Measurements from ENCODE around the gene PTPRT. TPM values are rescaled to one million over a fixed set of nuclear protein-coding genes. Genes with fewer than 3 reads are reported as not detected.

PTPRT gene
- total RNA-seq, 1 experiment from 2014 or later = not detected

DNA sequence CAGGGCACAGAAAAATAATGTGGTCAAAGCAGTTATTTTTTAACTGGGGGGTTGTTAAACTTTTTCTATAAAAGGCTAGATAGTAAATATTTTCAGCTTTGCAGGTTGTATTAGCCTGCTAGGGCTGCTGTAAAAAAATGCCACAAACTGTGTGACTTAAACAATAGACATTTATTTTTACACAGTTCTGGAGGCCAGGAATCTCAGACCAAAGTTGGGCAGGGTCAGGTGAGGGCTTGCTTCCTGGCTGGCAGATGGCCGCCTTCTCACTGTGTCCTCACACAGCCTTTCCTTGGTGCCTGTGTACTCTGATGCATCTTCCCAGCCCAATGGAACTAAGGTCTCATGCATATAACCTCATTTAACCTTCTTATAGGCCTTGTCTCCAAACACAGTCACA is 294.7 kb downstream of the PTPRT start:
- Histone ChIP-seq H3K4me2 (ENCODE audit: low read length) (no peak overlapping the region), H3K4me3 (ENCODE audit: low read length) (no peak overlapping the region), H3K36me3 (ENCODE audit: low read depth, low read length) (no peaks in the 10 kb centered on the region), H3K27ac (ENCODE audit: low read length) (no peak overlapping the region), H3K27me3 (ENCODE audit: low read length) (no peaks in the 10 kb centered on the region), H3K9me3 (ENCODE audit: low read length) (peaks cover 33% of the 10 kb centered on the region), H4K20me1 (ENCODE audit: low read length) (no peaks in the 10 kb centered on the region), H3K9me2 (replicated peaks; ENCODE audit: low read length) (no peaks in the 10 kb centered on the region), H3K79me2 (ENCODE audit: low read length) (no peaks in the 10 kb centered on the region), H3K9ac (ENCODE audit: low read length) (no peak overlapping the region), H3F3A (ENCODE audit: low read length, unreplicated experiment) (no peaks in the 10 kb centered on the region), H2AFZ (ENCODE audit: low read length) (no peak overlapping the region), H3K4me1 (ENCODE audit: insufficient read depth, low read length) (no peaks in the 10 kb centered on the region)
- TF ChIP-seq, protein P1, sequence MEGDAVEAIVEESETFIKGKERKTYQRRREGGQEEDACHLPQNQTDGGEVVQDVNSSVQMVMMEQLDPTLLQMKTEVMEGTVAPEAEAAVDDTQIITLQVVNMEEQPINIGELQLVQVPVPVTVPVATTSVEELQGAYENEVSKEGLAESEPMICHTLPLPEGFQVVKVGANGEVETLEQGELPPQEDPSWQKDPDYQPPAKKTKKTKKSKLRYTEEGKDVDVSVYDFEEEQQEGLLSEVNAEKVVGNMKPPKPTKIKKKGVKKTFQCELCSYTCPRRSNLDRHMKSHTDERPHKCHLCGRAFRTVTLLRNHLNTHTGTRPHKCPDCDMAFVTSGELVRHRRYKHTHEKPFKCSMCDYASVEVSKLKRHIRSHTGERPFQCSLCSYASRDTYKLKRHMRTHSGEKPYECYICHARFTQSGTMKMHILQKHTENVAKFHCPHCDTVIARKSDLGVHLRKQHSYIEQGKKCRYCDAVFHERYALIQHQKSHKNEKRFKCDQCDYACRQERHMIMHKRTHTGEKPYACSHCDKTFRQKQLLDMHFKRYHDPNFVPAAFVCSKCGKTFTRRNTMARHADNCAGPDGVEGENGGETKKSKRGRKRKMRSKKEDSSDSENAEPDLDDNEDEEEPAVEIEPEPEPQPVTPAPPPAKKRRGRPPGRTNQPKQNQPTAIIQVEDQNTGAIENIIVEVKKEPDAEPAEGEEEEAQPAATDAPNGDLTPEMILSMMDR (conservative IDR thresholded peaks at IDR 0.05; ENCODE audit: low read depth, low read length) = no peak
- no peak for TF ChIP-seq EZH2 (IDR thresholded peaks at IDR 0.05; ENCODE audit: low read length, unreplicated experiment)
- TF ChIP-seq EZH2phosphoT487 (IDR thresholded peaks at IDR 0.05; ENCODE audit: borderline replicate concordance, low read length) = no peak
- ChIA-PET CTCF (no interaction called here), POLR2A (ENCODE audit: unreplicated experiment) (no interaction called here)
- intact Hi-C loops (cut with micrococcal nuclease) = no loop called here
- DNase-seq (no peak), ATAC-seq (no peak)
- BruUV-seq (replicated peaks) = no TSS peak

DNA sequence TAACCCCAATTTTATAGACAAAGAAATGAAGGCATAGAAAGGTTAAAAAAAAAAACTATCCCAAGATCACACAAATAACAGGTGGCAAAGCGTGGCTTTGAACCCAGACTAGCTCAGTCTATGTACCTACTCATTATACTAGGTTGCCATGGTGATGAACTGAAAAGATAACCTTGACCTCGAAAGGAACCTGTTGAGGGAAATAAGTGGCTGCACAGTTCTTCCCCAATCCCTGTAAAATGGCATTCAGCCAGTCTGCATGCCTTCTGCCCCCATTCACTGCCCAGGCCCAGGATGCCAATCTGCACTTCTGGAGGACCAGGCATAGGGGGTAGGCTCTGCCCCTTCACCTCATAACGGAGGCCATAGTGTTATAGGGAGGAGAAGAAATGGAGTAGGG is 295.2 kb downstream of the PTPRT start:
- H3K36me3 ChIP-seq (ENCODE audit: low read depth, low read length) = no peaks in the 10 kb centered on the region
- no peaks in the 10 kb centered on the region for H3K9me2 ChIP-seq (replicated peaks; ENCODE audit: low read length)
- no peaks in the 10 kb centered on the region for H3K27me3 ChIP-seq (ENCODE audit: low read length)
- ATAC-seq (no peak), DNase-seq (no peak)
- H3K9ac ChIP-seq (ENCODE audit: low read length) = no peak overlapping the region
- H2AFZ ChIP-seq (ENCODE audit: low read length) = no peak overlapping the region
- TF ChIP-seq EZH2phosphoT487 (IDR thresholded peaks at IDR 0.05; ENCODE audit: borderline replicate concordance, low read length) (no peak), EZH2 (IDR thresholded peaks at IDR 0.05; ENCODE audit: low read length, unreplicated experiment) (no peak)
- TF ChIP-seq, protein P1 (conservative IDR thresholded peaks at IDR 0.05; ENCODE audit: low read depth, low read length) = no peak
- H4K20me1 ChIP-seq (ENCODE audit: low read length) = no peaks in the 10 kb centered on the region
- intact Hi-C loops (cut with micrococcal nuclease) = no loop called here
- CTCF ChIA-PET = no interaction called here
- no peaks in the 10 kb centered on the region for H3K4me1 ChIP-seq (ENCODE audit: insufficient read depth, low read length)
- H3K4me2 ChIP-seq (ENCODE audit: low read length) = no peak overlapping the region
- peaks cover 38% of the 10 kb centered on the region for H3K9me3 ChIP-seq (ENCODE audit: low read length)
- BruUV-seq (replicated peaks) = no TSS peak
- no peaks in the 10 kb centered on the region for H3K79me2 ChIP-seq (ENCODE audit: low read length)
- no peaks in the 10 kb centered on the region for H3F3A ChIP-seq (ENCODE audit: low read length, unreplicated experiment)
- POLR2A ChIA-PET (ENCODE audit: unreplicated experiment) = no interaction called here
- H3K4me3 ChIP-seq (ENCODE audit: low read length) = no peak overlapping the region
- no peak overlapping the region for H3K27ac ChIP-seq (ENCODE audit: low read length)

DNA sequence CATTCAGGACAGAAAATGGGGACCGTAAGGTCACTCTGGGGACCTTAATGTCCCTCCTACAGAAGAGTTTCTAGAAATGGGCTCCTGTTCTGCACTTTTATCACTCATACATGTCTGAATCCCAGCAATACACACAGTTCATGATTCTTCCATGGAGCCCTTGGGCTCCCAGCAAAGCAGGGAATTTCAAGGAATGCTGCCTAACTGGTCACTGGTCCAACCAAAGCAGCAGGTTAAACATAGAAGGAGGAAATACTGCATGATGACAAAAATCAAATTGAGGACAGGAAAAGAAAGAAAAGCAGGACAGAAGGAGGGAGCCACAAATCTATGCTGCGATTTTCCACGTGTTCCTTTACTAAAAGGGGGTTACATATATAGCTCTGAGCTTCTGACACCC is 300.2 kb downstream of the PTPRT start:
- Histone ChIP-seq H3K4me3 (ENCODE audit: low read length) (no peak overlapping the region), H3K79me2 (ENCODE audit: low read length) (no peaks in the 10 kb centered on the region), H3K4me1 (ENCODE audit: insufficient read depth, low read length) (no peaks in the 10 kb centered on the region), H3K4me2 (ENCODE audit: low read length) (no peak overlapping the region), H3K9ac (ENCODE audit: low read length) (no peak overlapping the region), H3K27me3 (ENCODE audit: low read length) (no peaks in the 10 kb centered on the region), H3K36me3 (ENCODE audit: low read depth, low read length) (no peaks in the 10 kb centered on the region), H3K9me2 (replicated peaks; ENCODE audit: low read length) (no peaks in the 10 kb centered on the region), H3K9me3 (ENCODE audit: low read length) (peaks cover 33% of the 10 kb centered on the region), H4K20me1 (ENCODE audit: low read length) (no peaks in the 10 kb centered on the region), H3F3A (ENCODE audit: low read length, unreplicated experiment) (no peaks in the 10 kb centered on the region), H2AFZ (ENCODE audit: low read length) (no peak overlapping the region), H3K27ac (ENCODE audit: low read length) (no peak overlapping the region)
- no peak for DNase-seq
- no TSS peak for BruUV-seq (replicated peaks)
- intact Hi-C loops (cut with micrococcal nuclease) = no loop called here
- TF ChIP-seq, protein P1 (conservative IDR thresholded peaks at IDR 0.05; ENCODE audit: low read depth, low read length) = no peak
- TF ChIP-seq EZH2phosphoT487 (IDR thresholded peaks at IDR 0.05; ENCODE audit: borderline replicate concordance, low read length) (no peak), EZH2 (IDR thresholded peaks at IDR 0.05; ENCODE audit: low read length, unreplicated experiment) (no peak)
- ATAC-seq = no peak
- POLR2A ChIA-PET (ENCODE audit: unreplicated experiment) = no interaction called here
- CTCF ChIA-PET = no interaction called here

All from PC-3 (cell line).